ENCODE measurements around the gene AGAP2. TPM values are rescaled to one million over a fixed set of nuclear protein-coding genes. Genes with fewer than 3 reads are reported as not detected.

Gene AGAP2
- total and polyA plus RNA-seq, 2 of the 13 experiments (the other 11 are each of a cell fraction or from before 2014, with no cell fraction given) = 0.38 to 0.45 TPM

GRCh38 chr12:57744194-57744776 is 5.7 kb upstream of the AGAP2 start (continued):
- TF ChIP-seq ZZZ3 (CRISPR knock-in tag; IDR thresholded peaks at IDR 0.05; ENCODE audit: borderline replicate concordance) (0 out of 2 replicates have a peak, but pooled peaks have one; percentile 3), DNMT3B (CRISPR knock-in tag; conservative IDR thresholded peaks at IDR 0.05) (no peak), GATA4 (IDR thresholded peaks at IDR 0.05; ENCODE audit: borderline replicate concordance, low read depth) (peak; percentile 21; the same call in 1 of the 2 replicates), ZBTB4 (CRISPR knock-in tag; IDR thresholded peaks at IDR 0.05; ENCODE audit: borderline replicate concordance) (no peak), NFKBIZ (CRISPR knock-in tag; IDR thresholded peaks at IDR 0.05) (no peak), ZNF253 (CRISPR knock-in tag; IDR thresholded peaks at IDR 0.05; ENCODE audit: borderline replicate concordance) (no peak), CBX1 (IDR thresholded peaks at IDR 0.05; ENCODE audit: low read depth) (no peak), ZNF101 (CRISPR knock-in tag; IDR thresholded peaks at IDR 0.05; ENCODE audit: borderline replicate concordance, low read depth) (no peak), ZNF432 (CRISPR knock-in tag; IDR thresholded peaks at IDR 0.05; ENCODE audit: borderline replicate concordance) (no peak), KDM5B (CRISPR knock-in tag; IDR thresholded peaks at IDR 0.05; ENCODE audit: borderline replicate concordance) (no peak), TBX3 (IDR thresholded peaks at IDR 0.05; ENCODE audit: borderline replicate concordance) (no peak), ZKSCAN5 (CRISPR knock-in tag; IDR thresholded peaks at IDR 0.05) (no peak), HNF4G (IDR thresholded peaks at IDR 0.05; ENCODE audit: borderline replicate concordance, low read depth, low read length) (no peak), HNF4G (CRISPR knock-in tag; IDR thresholded peaks at IDR 0.05; ENCODE audit: borderline replicate concordance, low read depth) (no peak), ZNF24 (IDR thresholded peaks at IDR 0.05) (no peak), HNRNPUL1 (IDR thresholded peaks at IDR 0.05; ENCODE audit: low read depth, low read length) (no peak), AHR (CRISPR knock-in tag; IDR thresholded peaks at IDR 0.05) (no peak), RXRA (CRISPR knock-in tag; IDR thresholded peaks at IDR 0.05) (no peak), NR2F6 (IDR thresholded peaks at IDR 0.05) (no peak), NR2F6 (CRISPR knock-in tag; IDR thresholded peaks at IDR 0.05) (no peak), CEBPB (IDR thresholded peaks at IDR 0.05; ENCODE audit: borderline replicate concordance, low read depth, low read length) (peak; percentile 96), BHLHE40 (IDR thresholded peaks at IDR 0.05; ENCODE audit: low read length) (no peak), MAX (IDR thresholded peaks at IDR 0.05) (no peak)
- TF ChIP-seq, protein P1, sequence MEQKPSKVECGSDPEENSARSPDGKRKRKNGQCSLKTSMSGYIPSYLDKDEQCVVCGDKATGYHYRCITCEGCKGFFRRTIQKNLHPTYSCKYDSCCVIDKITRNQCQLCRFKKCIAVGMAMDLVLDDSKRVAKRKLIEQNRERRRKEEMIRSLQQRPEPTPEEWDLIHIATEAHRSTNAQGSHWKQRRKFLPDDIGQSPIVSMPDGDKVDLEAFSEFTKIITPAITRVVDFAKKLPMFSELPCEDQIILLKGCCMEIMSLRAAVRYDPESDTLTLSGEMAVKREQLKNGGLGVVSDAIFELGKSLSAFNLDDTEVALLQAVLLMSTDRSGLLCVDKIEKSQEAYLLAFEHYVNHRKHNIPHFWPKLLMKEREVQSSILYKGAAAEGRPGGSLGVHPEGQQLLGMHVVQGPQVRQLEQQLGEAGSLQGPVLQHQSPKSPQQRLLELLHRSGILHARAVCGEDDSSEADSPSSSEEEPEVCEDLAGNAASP (CRISPR knock-in tag; IDR thresholded peaks at IDR 0.05; ENCODE audit: borderline replicate concordance) = 0 out of 2 replicates have a peak, but pooled peaks have one; percentile 14
- TF ChIP-seq, protein P2, sequence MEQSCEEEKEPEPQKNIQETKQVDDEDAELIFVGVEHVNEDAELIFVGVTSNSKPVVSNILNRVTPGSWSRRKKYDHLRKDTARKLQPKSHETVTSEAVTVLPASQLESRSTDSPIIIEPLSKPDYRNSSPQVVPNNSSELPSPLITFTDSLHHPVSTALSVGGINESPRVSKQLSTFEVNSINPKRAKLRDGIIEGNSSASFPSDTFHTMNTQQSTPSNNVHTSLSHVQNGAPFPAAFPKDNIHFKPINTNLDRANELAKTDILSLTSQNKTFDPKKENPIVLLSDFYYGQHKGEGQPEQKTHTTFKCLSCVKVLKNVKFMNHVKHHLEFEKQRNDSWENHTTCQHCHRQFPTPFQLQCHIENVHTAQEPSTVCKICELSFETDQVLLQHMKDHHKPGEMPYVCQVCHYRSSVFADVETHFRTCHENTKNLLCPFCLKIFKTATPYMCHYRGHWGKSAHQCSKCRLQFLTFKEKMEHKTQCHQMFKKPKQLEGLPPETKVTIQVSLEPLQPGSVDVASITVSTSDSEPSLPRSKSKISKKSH (CRISPR knock-in tag; IDR thresholded peaks at IDR 0.05; ENCODE audit: borderline replicate concordance) = no peak
- TF ChIP-seq, protein P3, sequence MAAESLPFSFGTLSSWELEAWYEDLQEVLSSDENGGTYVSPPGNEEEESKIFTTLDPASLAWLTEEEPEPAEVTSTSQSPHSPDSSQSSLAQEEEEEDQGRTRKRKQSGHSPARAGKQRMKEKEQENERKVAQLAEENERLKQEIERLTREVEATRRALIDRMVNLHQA (CRISPR knock-in tag; IDR thresholded peaks at IDR 0.05) = no peak
